ENCODE measurements around the gene EFHC1. TPM values are rescaled to one million over a fixed set of nuclear protein-coding genes. Genes with fewer than 3 reads are reported as not detected.

The EFHC1 gene
- total RNA-seq, 4 donors from 2014 or later = 30.6 to 45.6 (median 37.7) TPM

- Histone ChIP-seq H3K9me3 (no peaks in the 10 kb centered on the region), H3K4me3 (no peak overlapping the region), H3K4me1 (peaks cover 0 to 98% (median 39%) of the 10 kb centered on the region in 4 donors), H3K27ac (peak overlapping the region in 1 of 4 donors; percentile 6), H3K27me3 (no peaks in the 10 kb centered on the region), H3K36me3 (no peaks in the 10 kb centered on the region)
- DNase-seq (ENCODE audit: low spot score in 2 of 2) = no peak
- TF ChIP-seq, protein P1, sequence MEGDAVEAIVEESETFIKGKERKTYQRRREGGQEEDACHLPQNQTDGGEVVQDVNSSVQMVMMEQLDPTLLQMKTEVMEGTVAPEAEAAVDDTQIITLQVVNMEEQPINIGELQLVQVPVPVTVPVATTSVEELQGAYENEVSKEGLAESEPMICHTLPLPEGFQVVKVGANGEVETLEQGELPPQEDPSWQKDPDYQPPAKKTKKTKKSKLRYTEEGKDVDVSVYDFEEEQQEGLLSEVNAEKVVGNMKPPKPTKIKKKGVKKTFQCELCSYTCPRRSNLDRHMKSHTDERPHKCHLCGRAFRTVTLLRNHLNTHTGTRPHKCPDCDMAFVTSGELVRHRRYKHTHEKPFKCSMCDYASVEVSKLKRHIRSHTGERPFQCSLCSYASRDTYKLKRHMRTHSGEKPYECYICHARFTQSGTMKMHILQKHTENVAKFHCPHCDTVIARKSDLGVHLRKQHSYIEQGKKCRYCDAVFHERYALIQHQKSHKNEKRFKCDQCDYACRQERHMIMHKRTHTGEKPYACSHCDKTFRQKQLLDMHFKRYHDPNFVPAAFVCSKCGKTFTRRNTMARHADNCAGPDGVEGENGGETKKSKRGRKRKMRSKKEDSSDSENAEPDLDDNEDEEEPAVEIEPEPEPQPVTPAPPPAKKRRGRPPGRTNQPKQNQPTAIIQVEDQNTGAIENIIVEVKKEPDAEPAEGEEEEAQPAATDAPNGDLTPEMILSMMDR (IDR thresholded peaks at IDR 0.05) = no peak
- no peak for TF ChIP-seq POLR2A (IDR thresholded peaks at IDR 0.05)
- no peak for TF ChIP-seq EP300 (IDR thresholded peaks at IDR 0.05)
- WGBS, 2 donors = 87 to 89% methylated on average over 5 of the region's 5 CpGs
Measured at GRCh38 chr6:52548999-52549398, 128.9 kb downstream of the EFHC1 start.

DNA sequence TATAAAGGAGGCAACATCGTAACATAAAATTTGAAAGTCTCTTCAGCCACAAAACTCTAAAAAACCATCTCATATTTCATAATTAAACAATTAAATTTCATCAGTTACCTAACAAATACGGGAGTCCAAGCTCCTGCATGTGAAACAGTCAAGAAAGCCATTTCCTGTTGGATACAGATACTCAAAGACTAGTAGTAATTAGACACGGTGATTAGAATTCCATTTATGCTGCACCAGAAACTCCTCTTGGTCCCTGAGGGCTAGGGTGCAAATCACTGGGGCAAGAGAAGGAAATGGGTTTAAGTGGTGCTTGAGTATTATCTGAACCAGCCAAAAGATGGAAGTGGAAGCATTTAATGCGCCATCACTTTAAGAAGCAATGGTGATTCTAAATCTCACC lies 129.3 kb downstream of the EFHC1 start:
- WGBS, 2 donors = 68 to 69% methylated on average over 4 of the region's 4 CpGs
- TF ChIP-seq EP300 (IDR thresholded peaks at IDR 0.05) (no peak), POLR2A (IDR thresholded peaks at IDR 0.05) (no peak)
- TF ChIP-seq, protein P1 (IDR thresholded peaks at IDR 0.05) = no peak
- no peaks in the 10 kb centered on the region for H3K9me3 ChIP-seq
- no peaks in the 10 kb centered on the region for H3K36me3 ChIP-seq
- H3K27me3 ChIP-seq = no peaks in the 10 kb centered on the region
- peaks cover 0 to 95% (median 36%) of the 10 kb centered on the region in 4 donors for H3K4me1 ChIP-seq
- no peak for DNase-seq (ENCODE audit: low spot score in 2 of 2)
- no peak overlapping the region for H3K27ac ChIP-seq
- H3K4me3 ChIP-seq = no peak overlapping the region

DNA sequence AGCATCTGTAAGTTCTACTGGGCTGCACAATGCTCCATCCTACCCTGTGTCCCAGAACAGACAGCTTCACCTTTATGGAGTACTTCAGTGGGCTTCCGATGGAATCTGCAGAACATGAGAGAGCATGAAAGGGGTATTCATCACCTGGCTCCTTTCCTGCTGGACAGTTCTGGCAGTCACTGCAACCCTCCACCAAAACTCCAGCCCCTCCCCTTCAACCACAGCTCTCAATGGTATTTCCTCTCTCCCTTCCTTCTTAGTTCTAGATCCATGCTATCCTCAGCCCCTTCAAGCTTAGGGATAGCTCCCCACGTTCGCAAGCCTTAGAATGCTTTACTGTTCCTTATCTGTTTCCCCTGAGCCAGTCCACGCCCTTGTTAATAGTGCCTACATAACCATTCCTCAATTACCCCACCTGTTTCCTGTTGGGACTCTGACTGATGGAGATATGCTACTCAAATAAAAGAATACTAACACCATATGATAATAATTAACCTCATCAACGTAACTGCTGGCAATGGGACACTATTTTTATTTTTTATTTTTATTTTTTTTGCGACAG lies 130.0 kb downstream of the EFHC1 start:
- H3K27ac ChIP-seq = peak overlapping the region in 1 of 4 donors; percentile 54
- DNase-seq (ENCODE audit: low spot score in 2 of 2) = no peak
- no peaks in the 10 kb centered on the region for H3K36me3 ChIP-seq
- peaks cover 0 to 88% (median 30%) of the 10 kb centered on the region in 4 donors for H3K4me1 ChIP-seq
- TF ChIP-seq POLR2A (IDR thresholded peaks at IDR 0.05) (no peak), EP300 (IDR thresholded peaks at IDR 0.05) (no peak)
- TF ChIP-seq, protein P1 (IDR thresholded peaks at IDR 0.05) = no peak
- H3K9me3 ChIP-seq = no peaks in the 10 kb centered on the region
- no peak overlapping the region for H3K4me3 ChIP-seq
- WGBS, 2 donors = 66 to 71% methylated on average over 6 of the region's 6 CpGs
- H3K27me3 ChIP-seq = no peaks in the 10 kb centered on the region

GRCh38 chr6:52550870-52551269 lies 130.7 kb downstream of the EFHC1 start:
- H3K4me1 ChIP-seq = peaks cover 0 to 88% (median 26%) of the 10 kb centered on the region in 4 donors
- H3K4me3 ChIP-seq = no peak overlapping the region
- H3K27ac ChIP-seq = peak overlapping the region in 2 of 4 donors; percentile 38 to 51
- H3K9me3 ChIP-seq = no peaks in the 10 kb centered on the region
- 67 to 74% methylated on average over 5 of the region's 5 CpGs for WGBS, 2 donors
- no peaks in the 10 kb centered on the region for H3K36me3 ChIP-seq
- no peaks in the 10 kb centered on the region for H3K27me3 ChIP-seq
- no peak for DNase-seq (ENCODE audit: low spot score in 2 of 2)
- no peak for TF ChIP-seq POLR2A (IDR thresholded peaks at IDR 0.05)
- TF ChIP-seq, protein P1 (IDR thresholded peaks at IDR 0.05) = no peak
- no peak for TF ChIP-seq EP300 (IDR thresholded peaks at IDR 0.05)

DNA sequence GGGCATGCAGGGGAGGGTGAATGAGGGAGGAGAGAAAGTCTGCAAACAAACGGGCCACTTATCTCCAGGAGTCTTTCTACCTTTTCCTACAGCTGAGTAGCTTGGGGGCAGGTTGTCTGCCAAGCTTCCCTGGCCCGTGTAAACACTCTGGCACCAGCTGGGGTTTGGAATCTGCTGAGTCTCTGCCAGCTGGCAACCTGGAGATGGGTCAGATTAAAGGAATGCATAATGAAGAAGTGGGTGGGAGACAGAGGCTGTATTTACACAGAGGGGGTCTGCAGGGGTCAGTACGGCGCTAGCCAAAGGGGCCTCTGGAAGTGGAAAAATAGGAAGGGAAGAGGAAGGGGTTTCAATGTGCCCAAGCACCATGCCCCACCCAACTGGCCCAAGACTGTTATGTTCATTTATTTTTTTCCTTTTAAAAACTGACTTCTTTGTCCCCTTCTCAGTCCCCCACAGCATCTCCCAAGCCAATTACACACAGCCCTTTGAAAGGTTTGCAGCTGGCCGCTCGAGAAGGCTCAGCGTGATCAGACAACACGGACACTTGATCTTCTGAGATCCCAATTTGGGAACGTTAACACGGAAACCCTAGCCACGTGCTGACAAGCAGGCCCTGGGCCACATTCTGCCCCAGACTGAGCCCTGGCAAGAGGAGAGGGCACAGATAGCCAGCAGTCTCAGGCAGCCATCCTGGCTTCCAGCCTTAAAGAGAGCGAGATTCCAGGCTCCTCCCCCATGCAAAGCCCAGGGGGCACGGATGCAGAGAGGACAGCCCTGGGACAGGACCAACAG lies 131.5 kb downstream of the EFHC1 start:
- Histone ChIP-seq H3K4me3 (peak overlapping the region in 1 of 4 donors; percentile 14), H3K4me1 (peaks cover 0 to 88% (median 26%) of the 10 kb centered on the region in 4 donors), H3K27ac (peak overlapping the region in 3 of 4 donors; percentile 36 to 77 (median 51)), H3K36me3 (no peaks in the 10 kb centered on the region), H3K9me3 (no peaks in the 10 kb centered on the region), H3K27me3 (no peaks in the 10 kb centered on the region)
- DNase-seq (ENCODE audit: low spot score in 2 of 2) = no peak
- WGBS, 2 donors = 16 to 20% methylated on average over 13 of the region's 13 CpGs
- TF ChIP-seq POLR2A (IDR thresholded peaks at IDR 0.05) (no peak), EP300 (IDR thresholded peaks at IDR 0.05) (no peak)
- TF ChIP-seq, protein P1 (IDR thresholded peaks at IDR 0.05) = no peak
